Mucosa of descending colon (tissue), 3 donors: Measurements from ENCODE around the gene SLC25A40. TPM values are rescaled to one million over a fixed set of nuclear protein-coding genes. Genes with fewer than 3 reads are reported as not detected.
"Not testable (repeated sequence)": the region's sequence is repeated elsewhere in the genome, so short reads cannot be mapped to it uniquely, and the experiment has no call there.

Experiments
- ATAC-seq: fragments of 200-7000 bp; cut with Tn5 transposase; one replicate; pipeline ENCODE4 v1.9.1; 2020; ENCODE audit warnings: mild to moderate bottlenecking, moderate library complexity
- DNase-seq, 3 donors: peaks; one replicate each; pipeline ENCODE4 v3.0.0-alpha.2; 2020
- H3K36me3 ChIP-seq: fragments of 200-600 bp; one replicate; pipeline ENCODE4 v1.8.0; 2021; ENCODE audit warnings: low read depth, mild to moderate bottlenecking
- H3K4me1 ChIP-seq: fragments of 200-600 bp; one replicate; pipeline ENCODE4 v1.8.0; 2021; ENCODE audit warnings: low read depth, mild to moderate bottlenecking
- H3K4me3 ChIP-seq: fragments of 200-600 bp; one replicate; pipeline ENCODE4 v1.8.0; 2021; ENCODE audit warnings: mild to moderate bottlenecking
- H3K9me3 ChIP-seq: fragments of 200-600 bp; one replicate; pipeline ENCODE4 v1.8.0; 2021; ENCODE audit warnings: mild to moderate bottlenecking
- CTCF ChIP-seq: fragments of 200-600 bp; IDR thresholded peaks from one replicate; pipeline ENCODE4 v1.8.0; 2022; ENCODE audit warnings: antibody characterized with exemption, mild to moderate bottlenecking
- intact Hi-C, 2 donors: fragments of 100-400 bp; cut with DNase I in 1 of 2; cut with micrococcal nuclease in 1 of 2; formaldehyde crosslinking; loops; one replicate each; pipeline versions ENCODE4 v1.11.0 to v1.11.1; 2022; cut with DNase I, micrococcal nuclease
- total RNA-seq, 3 donors: library from RNA; stranded (reverse); fragmentation: NEBNext Ultra II Directional in 2 of 3; extraction: Animal tissue kit (Norgen Biotek cat#: 25700) in 2 of 3; gene quantifications; one replicate each; pipeline versions ENCODE4 v1.2.1 to v1.2.4, GENCODE V29; 2021 to 2023
- donor health status: DM: no; HTN: no; CAD: no; lungs with moderate emphysema.
- donor health status: DM: no; HTN: no; CAD: no.
- donor health status: DM: no; HTN: yes; CAD: no.

The SLC25A40 gene
- total RNA-seq, 3 donors from 2014 or later = 21.6 to 31.1 (median 29.0) TPM

- Histone ChIP-seq H3K9me3 (no peaks in the 10 kb centered on the region), H3K36me3 (no peaks in the 10 kb centered on the region), H3K4me3 (no peak overlapping the region), H3K4me1 (no peaks in the 10 kb centered on the region)
- TF ChIP-seq CTCF = no peak
- intact Hi-C loops = no loop called here
- no peak for ATAC-seq
- no peak for DNase-seq
These were observed 36.0 kb upstream of the SLC25A40 start for GRCh38 chr7:87912121-87912520.

GRCh38 chr7:87908814-87909213 lies 32.7 kb upstream of the SLC25A40 start:
- H3K9me3 ChIP-seq, intact Hi-C loops, H3K36me3 ChIP-seq, DNase-seq, ATAC-seq, H3K4me1 ChIP-seq, H3K4me3 ChIP-seq: not testable (repeated sequence)

- H3K36me3 ChIP-seq, ATAC-seq, H3K4me1 ChIP-seq, H3K4me3 ChIP-seq, intact Hi-C loops, DNase-seq, H3K9me3 ChIP-seq: not testable (repeated sequence)
These were observed 31.2 kb upstream of the SLC25A40 start for GRCh38 chr7:87907136-87907906.

- H3K4me3 ChIP-seq = no peak overlapping the region
- no peak for TF ChIP-seq CTCF
- H3K36me3 ChIP-seq = no peaks in the 10 kb centered on the region
- ATAC-seq = no peak
- no peak for DNase-seq
- no peaks in the 10 kb centered on the region for H3K9me3 ChIP-seq
- no peaks in the 10 kb centered on the region for H3K4me1 ChIP-seq
- intact Hi-C loops = no loop called here
These were observed 23.1 kb upstream of the SLC25A40 start for GRCh38 chr7:87899255-87899654.

- Histone ChIP-seq H3K4me3 (no peak overlapping the region), H3K36me3 (no peaks in the 10 kb centered on the region), H3K4me1 (no peaks in the 10 kb centered on the region), H3K9me3 (no peaks in the 10 kb centered on the region)
- no peak for TF ChIP-seq CTCF
- DNase-seq (no peak), ATAC-seq (no peak)
- intact Hi-C loops = no loop called here
These were observed 19.2 kb upstream of the SLC25A40 start for GRCh38 chr7:87895363-87895762.

- H3K4me1 ChIP-seq = no peaks in the 10 kb centered on the region
- H3K9me3 ChIP-seq = no peaks in the 10 kb centered on the region
- DNase-seq (no peak), ATAC-seq (no peak)
- H3K36me3 ChIP-seq = no peaks in the 10 kb centered on the region
- intact Hi-C loops = loop anchor here (10.0 kb wide), 2 partner anchors 82 to 382 kb away; no protein-coding TSS in a partner anchor
- no peak for TF ChIP-seq CTCF
- no peak overlapping the region for H3K4me3 ChIP-seq
These were observed 10.7 kb upstream of the SLC25A40 start for GRCh38 chr7:87886875-87887274.
